ENCODE measurements around the gene SGF29.
"Not testable (repeated sequence)": the region's sequence is repeated elsewhere in the genome, so short reads cannot be mapped to it uniquely, and the experiment has no call there.

SGF29 gene

GRCh38 chr16:28569021-28569420 is 15.3 kb downstream of the SGF29 start:
- DNase-seq, result no peak

- no peak for DNase-seq
Observed at GRCh38 chr16:28569968-28570752, 16.4 kb downstream of the SGF29 start.

GRCh38 chr16:28572696-28573510 is 19.2 kb downstream of the SGF29 start:
- peak; percentile 82 for DNase-seq

- DNase-seq, result no peak
Observed at GRCh38 chr16:28573738-28574718, 20.3 kb downstream of the SGF29 start.

GRCh38 chr16:28574925-28575324 is 21.2 kb downstream of the SGF29 start:
- no peak for DNase-seq

- no peak for DNase-seq
Observed at GRCh38 chr16:28575446-28576109, 21.9 kb downstream of the SGF29 start.

- DNase-seq, result no peak
Observed at GRCh38 chr16:28580726-28581315, 27.1 kb downstream of the SGF29 start.

GRCh38 chr16:28585674-28586073 is 32.0 kb downstream of the SGF29 start:
- no peak for DNase-seq

GRCh38 chr16:28586466-28586865 is 32.7 kb downstream of the SGF29 start:
- DNase-seq, result no peak

- DNase-seq, result peak; percentile 73
Observed at GRCh38 chr16:28587386-28587785, 33.7 kb downstream of the SGF29 start.

GRCh38 chr16:28589069-28589468 is 35.3 kb downstream of the SGF29 start:
- DNase-seq, result no peak

- DNase-seq, result no peak
Observed at GRCh38 chr16:28589930-28590329, 36.2 kb downstream of the SGF29 start.

GRCh38 chr16:28590384-28591340 is 36.9 kb downstream of the SGF29 start:
- DNase-seq, result no peak

- DNase-seq, result no peak
Observed at GRCh38 chr16:28591355-28591754, 37.6 kb downstream of the SGF29 start.

- no peak for DNase-seq
Observed at GRCh38 chr16:28592511-28592910, 38.8 kb downstream of the SGF29 start.

GRCh38 chr16:28592979-28593553 is 39.3 kb downstream of the SGF29 start:
- no peak for DNase-seq

- not testable (repeated sequence) for DNase-seq
Observed at GRCh38 chr16:28595451-28595850, 41.7 kb downstream of the SGF29 start.

- no peak for DNase-seq
Observed at GRCh38 chr16:28596115-28596630, 42.5 kb downstream of the SGF29 start.

- peak; percentile 74 for DNase-seq
Observed at GRCh38 chr16:28596840-28597691, 43.3 kb downstream of the SGF29 start, which contains the start of gene SULT1A2. TSS of gene SULT1A2 (minus strand) at chr16:28597050. CDS start at chr16:28595930, 1,120 bp downstream.
